Stimulated activated CD8-positive, alpha-beta memory T cell treated with anti-CD3 and anti-CD28 coated beads, Interleukin-2, amount 100 ng/mL, for 1 hour (primary cell): ENCODE data around the gene HSPA12A.
"Not testable (repeated sequence)": the region's sequence is repeated elsewhere in the genome, so short reads cannot be mapped to it uniquely, and the experiment has no call there.

ENCODE experiments used
- DNase-seq, 2 donors: peaks; one replicate each; pipeline ENCODE4 v3.0.0-alpha.2; 2020; ENCODE audit warnings: low read depth in 2 of 2

HSPA12A gene

GRCh38 chr10:116715341-116715740 lies 27.0 kb downstream of the HSPA12A start:
- DNase-seq, result no peak

GRCh38 chr10:116713846-116714245 lies 28.5 kb downstream of the HSPA12A start:
- no peak for DNase-seq

GRCh38 chr10:116712989-116713543 lies 29.3 kb downstream of the HSPA12A start:
- DNase-seq, result no peak

GRCh38 chr10:116712519-116712918 lies 29.8 kb downstream of the HSPA12A start:
- no peak for DNase-seq

GRCh38 chr10:116711803-116712202 lies 30.6 kb downstream of the HSPA12A start:
- DNase-seq, result not testable (repeated sequence)

GRCh38 chr10:116710076-116710475 lies 32.3 kb downstream of the HSPA12A start:
- no peak for DNase-seq

GRCh38 chr10:116708877-116709276 lies 33.5 kb downstream of the HSPA12A start:
- no peak for DNase-seq

GRCh38 chr10:116708391-116708821 lies 34.0 kb downstream of the HSPA12A start:
- no peak for DNase-seq

- no peak for DNase-seq
Measured at GRCh38 chr10:116707981-116708380, 34.4 kb downstream of the HSPA12A start.

GRCh38 chr10:116706281-116706680 lies 36.1 kb downstream of the HSPA12A start:
- no peak for DNase-seq

GRCh38 chr10:116705498-116705897 lies 36.9 kb downstream of the HSPA12A start:
- DNase-seq, result no peak

- DNase-seq, result no peak
Measured at GRCh38 chr10:116704926-116705325, 37.4 kb downstream of the HSPA12A start.

- no peak for DNase-seq
Measured at GRCh38 chr10:116702165-116702564, 40.2 kb downstream of the HSPA12A start.

GRCh38 chr10:116699471-116700150 lies 42.8 kb downstream of the HSPA12A start:
- no peak for DNase-seq

GRCh38 chr10:116699049-116699448 lies 43.3 kb downstream of the HSPA12A start:
- no peak for DNase-seq

- no peak for DNase-seq
Measured at GRCh38 chr10:116698364-116698763, 44.0 kb downstream of the HSPA12A start.

GRCh38 chr10:116697816-116698215 lies 44.5 kb downstream of the HSPA12A start:
- no peak for DNase-seq

GRCh38 chr10:116696919-116697318 lies 45.4 kb downstream of the HSPA12A start:
- DNase-seq, result no peak

GRCh38 chr10:116694927-116695268 lies 47.5 kb downstream of the HSPA12A start:
- no peak for DNase-seq

GRCh38 chr10:116694243-116694926 lies 48.0 kb downstream of the HSPA12A start:
- DNase-seq, result no peak

- no peak for DNase-seq
Measured at GRCh38 chr10:116692225-116692624, 50.1 kb downstream of the HSPA12A start.

GRCh38 chr10:116691635-116692034 lies 50.7 kb downstream of the HSPA12A start:
- no peak for DNase-seq
